Neural crest cell (in vitro differentiated cells): ENCODE data around the gene PDZD4. TPM values are rescaled to one million over a fixed set of nuclear protein-coding genes. Genes with fewer than 3 reads are reported as not detected.

Experiments
- DNase-seq: peaks from one replicate; pipeline ENCODE4 v3.0.0; 2021; ENCODE audit warnings: low read depth, mixed read lengths, low spot score
- H3K27ac Mint-ChIP-seq: one replicate; pipeline ENCODE4 v1.8.0; 2021; ENCODE audit warnings: mild to moderate bottlenecking, mixed read lengths; ENCODE audit not compliant: unreplicated experiment
- H3K27me3 Mint-ChIP-seq: 2 replicates; pipeline ENCODE4 v1.8.0; 2021; ENCODE audit warnings: low read depth, mild to moderate bottlenecking, mixed read lengths
- H3K36me3 Mint-ChIP-seq: 2 replicates; pipeline ENCODE4 v1.8.0; 2021; ENCODE audit warnings: low read depth, mild to moderate bottlenecking, mixed read lengths
- H3K4me1 Mint-ChIP-seq: 2 replicates; pipeline ENCODE4 v1.8.0; 2021; ENCODE audit warnings: mixed read lengths
- H3K4me3 Mint-ChIP-seq: one replicate; pipeline ENCODE4 v1.8.0; 2021; ENCODE audit warnings: mild to moderate bottlenecking, mixed read lengths
- H3K9me3 Mint-ChIP-seq: 2 replicates; pipeline ENCODE4 v1.8.0; 2021; ENCODE audit warnings: mixed read lengths
- total RNA-seq: library from RNA; stranded (reverse); gene quantifications from 2 replicates; pipeline ENCODE4 v1.2.1, GENCODE V29; 2021
- TF ChIP-seq, protein P1 (sequence below): fragments of 200-600 bp; sonication (generic); conservative IDR thresholded peaks from 2 replicates; pipeline ENCODE4 v1.5.0; 2021; ENCODE audit warnings: antibody characterized with exemption, mild to moderate bottlenecking

The PDZD4 gene
- total RNA-seq, 1 donor from 2014 or later: 52.5 TPM

DNA sequence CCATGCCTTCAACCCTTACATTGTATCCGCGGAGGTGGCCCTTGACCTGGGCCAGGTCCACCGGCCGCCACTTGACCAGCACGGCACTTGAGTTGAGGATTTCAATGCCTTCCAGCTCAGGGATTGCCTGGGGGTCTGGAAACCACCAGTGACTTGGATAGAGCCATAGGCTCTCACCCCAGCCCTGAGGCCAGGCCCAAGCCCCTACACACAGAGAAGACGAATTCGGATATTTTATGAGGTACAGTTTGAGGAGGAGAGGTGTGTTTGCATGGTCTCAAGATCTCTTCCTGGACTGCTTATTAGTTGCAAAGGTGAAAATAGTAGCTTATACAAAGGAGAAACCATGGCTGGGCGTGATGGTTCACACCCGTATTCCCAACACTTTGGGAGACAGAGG, 35.3 kb upstream of the PDZD4 start:
- no peaks in the 10 kb centered on the region for H3K9me3 Mint-ChIP-seq
- H3K4me1 Mint-ChIP-seq: no peaks in the 10 kb centered on the region
- no peak overlapping the region for H3K4me3 Mint-ChIP-seq
- peaks cover 5% of the 10 kb centered on the region for H3K36me3 Mint-ChIP-seq
- TF ChIP-seq, protein P1, sequence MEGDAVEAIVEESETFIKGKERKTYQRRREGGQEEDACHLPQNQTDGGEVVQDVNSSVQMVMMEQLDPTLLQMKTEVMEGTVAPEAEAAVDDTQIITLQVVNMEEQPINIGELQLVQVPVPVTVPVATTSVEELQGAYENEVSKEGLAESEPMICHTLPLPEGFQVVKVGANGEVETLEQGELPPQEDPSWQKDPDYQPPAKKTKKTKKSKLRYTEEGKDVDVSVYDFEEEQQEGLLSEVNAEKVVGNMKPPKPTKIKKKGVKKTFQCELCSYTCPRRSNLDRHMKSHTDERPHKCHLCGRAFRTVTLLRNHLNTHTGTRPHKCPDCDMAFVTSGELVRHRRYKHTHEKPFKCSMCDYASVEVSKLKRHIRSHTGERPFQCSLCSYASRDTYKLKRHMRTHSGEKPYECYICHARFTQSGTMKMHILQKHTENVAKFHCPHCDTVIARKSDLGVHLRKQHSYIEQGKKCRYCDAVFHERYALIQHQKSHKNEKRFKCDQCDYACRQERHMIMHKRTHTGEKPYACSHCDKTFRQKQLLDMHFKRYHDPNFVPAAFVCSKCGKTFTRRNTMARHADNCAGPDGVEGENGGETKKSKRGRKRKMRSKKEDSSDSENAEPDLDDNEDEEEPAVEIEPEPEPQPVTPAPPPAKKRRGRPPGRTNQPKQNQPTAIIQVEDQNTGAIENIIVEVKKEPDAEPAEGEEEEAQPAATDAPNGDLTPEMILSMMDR: no peak
- H3K27ac Mint-ChIP-seq: no peak overlapping the region
- no peak for DNase-seq
- H3K27me3 Mint-ChIP-seq: no peaks in the 10 kb centered on the region

DNA sequence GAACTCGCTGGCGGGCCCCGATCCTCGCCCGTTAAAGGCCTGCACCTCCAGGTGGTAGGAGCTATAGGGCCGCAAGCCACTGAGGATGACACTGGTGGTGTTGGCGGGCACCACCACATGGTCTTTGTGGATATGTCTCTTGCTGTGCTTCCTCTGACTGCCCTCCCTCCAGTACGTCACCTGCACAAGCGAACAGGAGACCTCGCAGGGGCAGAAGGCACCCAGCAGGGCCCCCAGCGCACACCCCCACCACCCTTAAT, 34.9 kb upstream of the PDZD4 start:
- Mint-ChIP-seq H3K9me3 (no peaks in the 10 kb centered on the region), H3K36me3 (peaks cover 5% of the 10 kb centered on the region), H3K27ac (no peak overlapping the region), H3K4me3 (no peak overlapping the region), H3K27me3 (no peaks in the 10 kb centered on the region), H3K4me1 (no peaks in the 10 kb centered on the region)
- DNase-seq: no peak
- TF ChIP-seq, protein P1: no peak

DNA sequence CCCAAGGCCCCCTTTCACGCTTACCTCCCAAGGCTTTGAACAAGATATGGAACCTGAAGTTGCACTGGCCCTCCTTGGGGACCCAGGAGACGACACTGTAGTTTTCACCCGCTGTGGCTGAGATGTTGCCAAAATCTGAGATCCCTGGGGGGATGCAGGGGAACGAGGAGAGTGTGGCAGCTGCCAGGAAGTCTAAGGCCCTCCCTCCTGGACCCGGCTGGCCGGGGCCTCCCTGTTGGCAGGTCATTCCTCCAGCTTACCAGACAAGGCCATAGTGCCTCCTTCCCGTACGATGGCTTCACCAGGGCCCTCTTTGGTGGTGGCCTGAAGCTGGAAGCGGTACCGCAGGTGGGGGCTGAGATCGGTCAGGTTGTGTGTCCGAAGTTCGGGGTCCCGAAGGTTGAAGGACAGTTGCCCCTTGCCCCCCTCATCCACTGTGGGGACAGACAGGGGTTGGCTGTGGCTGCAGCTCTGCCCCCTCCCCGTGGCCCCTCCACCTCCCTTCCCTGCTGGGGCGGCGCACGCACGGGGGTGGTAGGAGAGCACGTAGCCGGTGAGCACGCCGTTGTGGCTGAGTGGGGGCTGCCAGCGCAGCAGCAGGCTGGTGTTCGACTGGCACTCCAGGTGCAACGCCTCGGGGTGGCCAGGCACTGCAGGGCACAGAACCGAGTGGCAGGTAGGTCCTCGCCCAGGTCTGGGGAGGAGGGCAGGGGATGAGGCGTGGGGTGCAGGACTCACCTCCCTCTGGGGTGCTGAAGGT, 34.4 kb upstream of the PDZD4 start:
- H3K4me1 Mint-ChIP-seq: no peaks in the 10 kb centered on the region
- TF ChIP-seq, protein P1: no peak

DNA sequence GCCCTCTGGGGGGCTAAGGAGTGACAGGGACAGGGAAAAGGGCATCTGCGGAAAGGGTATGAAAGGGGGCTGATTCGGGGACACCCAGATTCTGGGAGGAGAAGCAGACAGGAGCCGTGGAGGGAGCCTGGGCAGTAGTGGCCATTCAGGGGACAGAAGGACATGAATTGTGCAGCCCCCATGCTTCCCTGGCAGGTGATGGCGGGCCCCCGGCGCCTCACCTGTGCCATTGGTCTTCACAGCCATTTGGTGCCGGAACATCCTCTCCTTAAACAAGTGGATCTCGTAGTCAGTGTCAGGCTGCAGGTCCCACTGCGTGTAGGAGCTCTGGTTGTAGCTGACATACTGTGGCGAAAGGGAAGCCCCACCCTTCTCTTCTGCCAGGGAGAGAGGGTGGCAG, 33.8 kb upstream of the PDZD4 start:
- H3K9me3 Mint-ChIP-seq: no peaks in the 10 kb centered on the region
- H3K4me1 Mint-ChIP-seq: no peaks in the 10 kb centered on the region
- DNase-seq: no peak
- no peak overlapping the region for H3K4me3 Mint-ChIP-seq
- TF ChIP-seq, protein P1: no peak
- H3K27me3 Mint-ChIP-seq: no peaks in the 10 kb centered on the region
- H3K36me3 Mint-ChIP-seq: peaks cover 5% of the 10 kb centered on the region
- no peak overlapping the region for H3K27ac Mint-ChIP-seq

More for the DNA sequence above, 34.4 kb upstream of the PDZD4 start:
- Mint-ChIP-seq H3K9me3 (no peaks in the 10 kb centered on the region), H3K36me3 (peaks cover 5% of the 10 kb centered on the region), H3K4me3 (no peak overlapping the region), H3K27ac (no peak overlapping the region), H3K27me3 (no peaks in the 10 kb centered on the region)
- DNase-seq: no peak

DNA sequence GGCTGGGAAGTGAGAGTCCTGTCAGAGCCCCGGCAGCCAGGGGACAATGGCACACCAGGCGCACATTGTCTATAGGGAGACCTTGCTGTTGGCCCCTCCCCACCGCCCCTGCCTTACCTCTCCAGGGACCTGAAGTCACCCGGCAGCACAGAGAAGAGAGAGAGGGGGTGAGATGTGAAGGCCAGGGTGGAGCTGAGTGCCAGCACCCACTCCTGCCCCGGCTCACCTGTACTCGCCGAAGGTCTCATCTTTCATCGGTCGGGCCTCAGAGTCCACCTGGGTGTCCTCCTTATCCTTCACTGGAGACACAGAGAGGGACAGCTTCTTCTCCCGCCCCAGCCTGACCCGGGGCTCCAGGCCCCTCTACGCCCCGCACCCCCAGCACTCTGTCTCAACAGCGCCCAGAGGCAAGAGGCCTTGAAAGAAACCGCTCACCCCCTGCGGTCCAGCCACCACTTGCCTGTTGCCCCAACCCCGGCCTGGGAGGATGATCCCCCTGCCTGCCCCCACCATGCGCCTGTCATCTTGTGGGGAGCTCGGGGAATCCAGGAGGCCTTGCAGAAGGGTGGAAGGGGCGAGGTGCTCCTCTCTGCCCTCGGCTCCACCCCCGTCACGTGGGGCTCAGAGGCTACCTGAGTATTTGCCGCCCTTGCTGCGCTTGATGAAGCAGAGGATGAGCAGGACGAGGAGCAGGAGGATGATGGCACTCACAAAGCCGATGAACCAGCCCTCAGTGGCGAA, 33.1 kb upstream of the PDZD4 start:
- Mint-ChIP-seq H3K9me3 (no peaks in the 10 kb centered on the region), H3K4me3 (no peak overlapping the region), H3K27ac (no peak overlapping the region), H3K27me3 (no peaks in the 10 kb centered on the region), H3K36me3 (peaks cover 5% of the 10 kb centered on the region), H3K4me1 (no peaks in the 10 kb centered on the region)
- TF ChIP-seq, protein P1: no peak
- no peak for DNase-seq
